Small intestine (tissue), 7 donors: ENCODE data around the gene RRM1. TPM values are rescaled to one million over a fixed set of nuclear protein-coding genes. Genes with fewer than 3 reads are reported as not detected.

Experiments
- DNase-seq, 2 donors: peaks; one replicate each; pipeline versions ENCODE4 v3.0.0 to v3.0.0-alpha.2; 2013
- FAIRE-seq: peaks from 2 replicates; lab custom pipeline; 2012; peaks lifted over from hg19 to GRCh38; lab: Jason Lieb, UNC
- H3K27ac ChIP-seq, 3 donors: one replicate each; pipeline ENCODE4 v1.5.1; 2013; ENCODE audit warnings: low read length in 2 of 3, mild to moderate bottlenecking in 2 of 3, control low read depth in 1 of 3, inconsistent platforms in 1 of 3, low read depth in 1 of 3, moderate library complexity in 1 of 3
- H3K27me3 ChIP-seq, 3 donors: one replicate each; pipeline ENCODE4 v1.6.1; 2013; ENCODE audit warnings: low read length in 3 of 3, inconsistent platforms in 1 of 3; ENCODE audit not compliant: control insufficient read depth in 3 of 3, insufficient read depth in 3 of 3
- H3K36me3 ChIP-seq, 3 donors: one replicate each; pipeline ENCODE4 v1.6.1; 2013; ENCODE audit warnings: low read length in 3 of 3, inconsistent platforms in 1 of 3, low read depth in 1 of 3, mild to moderate bottlenecking in 1 of 3, moderate library complexity in 1 of 3; ENCODE audit not compliant: control insufficient read depth in 3 of 3, insufficient read depth in 2 of 3
- H3K4me1 ChIP-seq, 3 donors: one replicate each; pipeline ENCODE4 v1.6.1; 2013; ENCODE audit warnings: low read length in 2 of 3, inconsistent platforms in 1 of 3, low read depth in 1 of 3, mild to moderate bottlenecking in 1 of 3, moderate library complexity in 1 of 3; ENCODE audit not compliant: control insufficient read depth in 3 of 3, insufficient read depth in 2 of 3
- H3K4me3 ChIP-seq, 3 donors: one replicate each; pipeline ENCODE4 v1.5.1; 2013; ENCODE audit warnings: low read length in 3 of 3, control low read depth in 1 of 3, inconsistent platforms in 1 of 3, low read depth in 1 of 3, mild to moderate bottlenecking in 1 of 3, moderate library complexity in 1 of 3
- H3K9me3 ChIP-seq, 2 donors: one replicate each; pipeline ENCODE4 v1.6.1; 2013; ENCODE audit warnings: low read depth in 1 of 2, low read length in 1 of 2; ENCODE audit not compliant: control insufficient read depth in 2 of 2, insufficient read depth in 1 of 2
- WGBS, 3 donors: extraction: QIAGEN DNeasy Blood & Tissue Kit; methylation state at CpG; one replicate each; pipeline ENCODE4 v1.1.7; 2013; 5-methylcytosine and 5-hydroxymethylcytosine counted together
- polyA plus RNA-seq, 4 donors: library from polyadenylated mRNA; stranded (reverse) in 3 of 4; unstranded in 1 of 4; fragments of 200-250 nt in 3 of 4; fragments of 120-200 nt in 1 of 4; gene quantifications; one replicate each; pipeline versions ENCODE4 v1.2.1 to v1.2.3, GENCODE V29; 2013
- donor health status: healthy with polysubstance abuse.
- donor health status: control.
- donor health status: control.
- donor health status: Bipolar disorder and iron deficiency.
- donor health status: healthy.

RRM1 gene
- polyA plus RNA-seq, 4 donors: 10.3 to 51.8 (median 25.3) TPM

GRCh38 chr11:4068962-4069361, 25.6 kb upstream of the RRM1 start:
- Histone ChIP-seq H3K4me1 (no peaks in the 10 kb centered on the region), H3K9me3 (no peaks in the 10 kb centered on the region), H3K4me3 (no peak overlapping the region), H3K27me3 (no peaks in the 10 kb centered on the region), H3K27ac (no peak overlapping the region), H3K36me3 (peaks cover 3 to 7% (median 6%) of the 10 kb centered on the region in 3 donors)
- FAIRE-seq: no peak
- 61 to 84% (median 63%) methylated on average over 1 of the region's 1 CpG for WGBS, 3 donors
- DNase-seq: no peak

GRCh38 chr11:4071325-4071724, 23.3 kb upstream of the RRM1 start:
- H3K4me1 ChIP-seq: no peaks in the 10 kb centered on the region
- FAIRE-seq: no peak
- no peaks in the 10 kb centered on the region for H3K9me3 ChIP-seq
- no peaks in the 10 kb centered on the region for H3K27me3 ChIP-seq
- DNase-seq: no peak
- H3K36me3 ChIP-seq: peaks cover 4 to 14% (median 4%) of the 10 kb centered on the region in 3 donors
- H3K27ac ChIP-seq: no peak overlapping the region
- H3K4me3 ChIP-seq: no peak overlapping the region

- DNase-seq: no peak
- peak overlapping the region in 1 of 3 donors; percentile 46 for H3K27ac ChIP-seq
These were observed 22.7 kb upstream of the RRM1 start for GRCh38 chr11:4071914-4072313.

DNA sequence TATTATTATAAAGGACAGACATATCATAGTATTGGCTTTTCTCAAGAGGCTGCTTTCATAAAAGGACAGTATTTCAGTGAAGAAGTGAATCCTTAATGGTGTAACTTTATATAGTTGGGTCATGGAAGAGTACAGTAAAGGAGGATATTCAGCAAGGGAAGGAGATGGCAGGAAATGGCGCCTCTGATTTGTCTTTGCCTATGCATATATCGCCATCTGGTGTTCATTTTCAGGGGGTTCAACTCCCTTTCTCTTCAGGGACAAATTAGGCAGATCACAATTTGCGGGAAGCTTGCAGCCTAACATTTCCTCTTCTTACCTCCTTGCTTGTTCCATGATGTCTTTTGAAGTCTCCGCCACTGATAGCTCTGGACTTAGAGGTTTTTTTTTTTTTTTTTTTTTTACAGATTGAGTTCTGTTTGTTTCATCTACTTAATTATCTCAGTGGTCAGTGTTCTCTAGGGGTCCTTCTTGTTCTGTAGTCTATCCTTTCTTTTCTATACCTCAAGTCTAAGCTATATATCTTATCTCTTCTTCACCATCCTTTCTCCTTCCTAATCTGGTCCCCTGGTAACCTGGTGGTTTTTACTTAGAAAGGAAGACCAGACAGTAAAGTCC, 21.8 kb upstream of the RRM1 start:
- Histone ChIP-seq H3K36me3 (peaks cover 4 to 14% (median 4%) of the 10 kb centered on the region in 3 donors), H3K27ac (peak overlapping the region in 1 of 3 donors; percentile 10), H3K4me1 (no peaks in the 10 kb centered on the region), H3K4me3 (no peak overlapping the region), H3K9me3 (no peaks in the 10 kb centered on the region), H3K27me3 (no peaks in the 10 kb centered on the region)
- WGBS, 3 donors: 5 to 14% (median 5%) methylated on average over 4 of the region's 4 CpGs
- DNase-seq (peak; percentile 80 to 84), FAIRE-seq (peak; percentile 36)

More at GRCh38 chr11:4071914-4072313, 22.7 kb upstream of the RRM1 start:
- Histone ChIP-seq H3K4me1 (no peaks in the 10 kb centered on the region), H3K9me3 (no peaks in the 10 kb centered on the region), H3K27me3 (no peaks in the 10 kb centered on the region), H3K4me3 (no peak overlapping the region), H3K36me3 (peaks cover 4 to 14% (median 4%) of the 10 kb centered on the region in 3 donors)
- FAIRE-seq: no peak

GRCh38 chr11:4074266-4074665, 20.3 kb upstream of the RRM1 start:
- no peaks in the 10 kb centered on the region for H3K27me3 ChIP-seq
- FAIRE-seq (no peak), DNase-seq (no peak)
- 86 to 97% (median 95%) methylated on average over 7 of the region's 7 CpGs for WGBS, 3 donors
- no peak overlapping the region for H3K27ac ChIP-seq
- H3K36me3 ChIP-seq: peaks cover 4 to 11% (median 4%) of the 10 kb centered on the region in 3 donors
- no peaks in the 10 kb centered on the region for H3K4me1 ChIP-seq
- no peak overlapping the region for H3K4me3 ChIP-seq
- H3K9me3 ChIP-seq: no peaks in the 10 kb centered on the region

- WGBS, 3 donors: 51 to 59% (median 59%) methylated on average over 1 of the region's 1 CpG
- Histone ChIP-seq H3K4me1 (no peaks in the 10 kb centered on the region), H3K27ac (no peak overlapping the region), H3K27me3 (no peaks in the 10 kb centered on the region), H3K4me3 (no peak overlapping the region), H3K36me3 (peaks cover 4 to 9% (median 4%) of the 10 kb centered on the region in 3 donors), H3K9me3 (no peaks in the 10 kb centered on the region)
- DNase-seq (no peak), FAIRE-seq (no peak)
These were observed 17.8 kb upstream of the RRM1 start for GRCh38 chr11:4076774-4077173.

- FAIRE-seq: no peak
- no peak for DNase-seq
- Histone ChIP-seq H3K4me1 (no peaks in the 10 kb centered on the region), H3K27ac (no peak overlapping the region), H3K9me3 (no peaks in the 10 kb centered on the region), H3K27me3 (no peaks in the 10 kb centered on the region), H3K4me3 (no peak overlapping the region), H3K36me3 (peaks cover 8 to 36% (median 14%) of the 10 kb centered on the region in 3 donors)
- 83 to 98% (median 87%) methylated on average over 8 to 9 of the region's 9 CpGs for WGBS, 3 donors
These were observed 11.4 kb upstream of the RRM1 start for GRCh38 chr11:4083198-4083597.

GRCh38 chr11:4084406-4085125, 10.0 kb upstream of the RRM1 start:
- Histone ChIP-seq H3K4me3 (no peak overlapping the region), H3K36me3 (peaks cover 10 to 40% (median 14%) of the 10 kb centered on the region in 3 donors), H3K9me3 (no peaks in the 10 kb centered on the region), H3K27me3 (no peaks in the 10 kb centered on the region), H3K4me1 (no peaks in the 10 kb centered on the region), H3K27ac (no peak overlapping the region)
- FAIRE-seq (no peak), DNase-seq (no peak)
- WGBS, 3 donors: 86 to 91% (median 87%) methylated on average over 12 of the region's 12 CpGs
